Suprapubic skin (tissue), 4 donors: ENCODE measurements around the gene RPP14. TPM values are rescaled to one million over a fixed set of nuclear protein-coding genes. Genes with fewer than 3 reads are reported as not detected.

Experiments used
- DNase-seq, 2 donors: peaks; one replicate each; pipeline ENCODE4 v3.0.0-alpha.2; 2019; ENCODE audit warnings: low spot score in 2 of 2
- H3K27ac ChIP-seq: fragments of 200-600 bp; sonication (generic); one replicate; pipeline ENCODE4 v1.5.1; 2019
- H3K27me3 ChIP-seq: fragments of 200-600 bp; sonication (generic); one replicate; pipeline ENCODE4 v1.5.1; 2019
- H3K36me3 ChIP-seq: fragments of 200-600 bp; sonication (generic); one replicate; pipeline ENCODE4 v1.5.1; 2019
- H3K4me1 ChIP-seq: fragments of 200-600 bp; sonication (generic); one replicate; pipeline ENCODE4 v1.5.1; 2019
- H3K4me3 ChIP-seq: fragments of 200-600 bp; sonication (generic); one replicate; pipeline ENCODE4 v1.5.1; 2019; ENCODE audit warnings: mild to moderate bottlenecking
- H3K9me3 ChIP-seq: fragments of 200-600 bp; sonication (generic); one replicate; pipeline ENCODE4 v1.5.1; 2019
- EP300 ChIP-seq: sonication (generic); formaldehyde crosslinking; IDR thresholded peaks from one replicate; pipeline ENCODE4 v1.6.1; 2017; ENCODE audit warnings: antibody characterized with exemption
- POLR2A ChIP-seq, 2 donors: fragments of 450-650 bp; IDR thresholded peaks; one replicate each; pipeline ENCODE4 v1.6.1; 2017; ENCODE audit warnings: antibody characterized with exemption in 2 of 2, mild to moderate bottlenecking in 2 of 2, moderate library complexity in 2 of 2
- POLR2AphosphoS5 ChIP-seq, 3 donors: sonication (generic); formaldehyde crosslinking; IDR thresholded peaks; one replicate each; pipeline ENCODE4 v1.6.1; 2017; ENCODE audit warnings: antibody characterized with exemption in 3 of 3
- WGBS: methylation state at CpG from one replicate; pipeline ENCODE4 v1.1.5; 2018; 5-methylcytosine and 5-hydroxymethylcytosine counted together
- total RNA-seq, 4 donors: library from RNA; depleted of rRNA; stranded (reverse); fragments of >200 nt; gene quantifications; one replicate each; pipeline ENCODE4 v1.1.0, GENCODE V29; 2016
- TF ChIP-seq, protein P1 (sequence below), 2 donors: fragments of 200-600 bp in 1 of 2; fragments of 450-650 bp in 1 of 2; sonication (generic) in 1 of 2; IDR thresholded peaks; one replicate each; pipeline ENCODE4 v1.5.1; 2016 to 2019; ENCODE audit warnings: antibody characterized with exemption in 2 of 2, mild to moderate bottlenecking in 1 of 2, moderate library complexity in 1 of 2

RPP14 gene
- total RNA-seq, 4 donors from 2014 or later = 5.0 to 9.9 (median 8.0) TPM

GRCh38 chr3:58369038-58369437 lies 63.0 kb downstream of the RPP14 start:
- Histone ChIP-seq H3K27ac (no peak overlapping the region), H3K36me3 (peaks cover 4% of the 10 kb centered on the region), H3K4me1 (peaks cover 7% of the 10 kb centered on the region), H3K4me3 (no peak overlapping the region), H3K27me3 (no peaks in the 10 kb centered on the region), H3K9me3 (no peaks in the 10 kb centered on the region)
- TF ChIP-seq POLR2AphosphoS5 (IDR thresholded peaks at IDR 0.05) (no peak), POLR2A (IDR thresholded peaks at IDR 0.05) (no peak), EP300 (no peak)
- TF ChIP-seq, protein P1, sequence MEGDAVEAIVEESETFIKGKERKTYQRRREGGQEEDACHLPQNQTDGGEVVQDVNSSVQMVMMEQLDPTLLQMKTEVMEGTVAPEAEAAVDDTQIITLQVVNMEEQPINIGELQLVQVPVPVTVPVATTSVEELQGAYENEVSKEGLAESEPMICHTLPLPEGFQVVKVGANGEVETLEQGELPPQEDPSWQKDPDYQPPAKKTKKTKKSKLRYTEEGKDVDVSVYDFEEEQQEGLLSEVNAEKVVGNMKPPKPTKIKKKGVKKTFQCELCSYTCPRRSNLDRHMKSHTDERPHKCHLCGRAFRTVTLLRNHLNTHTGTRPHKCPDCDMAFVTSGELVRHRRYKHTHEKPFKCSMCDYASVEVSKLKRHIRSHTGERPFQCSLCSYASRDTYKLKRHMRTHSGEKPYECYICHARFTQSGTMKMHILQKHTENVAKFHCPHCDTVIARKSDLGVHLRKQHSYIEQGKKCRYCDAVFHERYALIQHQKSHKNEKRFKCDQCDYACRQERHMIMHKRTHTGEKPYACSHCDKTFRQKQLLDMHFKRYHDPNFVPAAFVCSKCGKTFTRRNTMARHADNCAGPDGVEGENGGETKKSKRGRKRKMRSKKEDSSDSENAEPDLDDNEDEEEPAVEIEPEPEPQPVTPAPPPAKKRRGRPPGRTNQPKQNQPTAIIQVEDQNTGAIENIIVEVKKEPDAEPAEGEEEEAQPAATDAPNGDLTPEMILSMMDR (IDR thresholded peaks at IDR 0.05) = no peak
- 74% methylated on average over 1 of the region's 1 CpG for WGBS
- DNase-seq = no peak

Other genes with a start within 250 kb of the RPP14 start
- 1 to 10 TPM in 3 of 4 donors, under 1 TPM in 1; 0.95 to 5.8 (median 4.3) TPM for gene DNASE1L3, start 95.3 kb upstream of the RPP14 start, total RNA-seq
- gene ABHD6, start 68.5 kb upstream of the RPP14 start, total RNA-seq = 10 to 100 TPM; 35.6 to 39.8 (median 38.2) TPM
- gene HTD2, start 275 bp downstream of the RPP14 start, total RNA-seq = 10 to 100 TPM; 10.9 to 14.4 (median 12.8) TPM
- 10 to 100 TPM; 16.0 to 36.9 (median 21.8) TPM for gene PXK, start 26.6 kb downstream of the RPP14 start, total RNA-seq
- gene PDHB, start 127.6 kb downstream of the RPP14 start, total RNA-seq = 10 to 100 TPM; 49.9 to 89.8 (median 78.0) TPM
- 10 to 100 TPM in 2 of 4 donors, 1 to 10 TPM in 2; 8.0 to 19.2 (median 12.7) TPM for gene KCTD6, start 185.9 kb downstream of the RPP14 start, total RNA-seq
- gene ACOX2, start 230.9 kb downstream of the RPP14 start, total RNA-seq = 10 to 100 TPM in 1 of 4 donors, 1 to 10 TPM in 3; 5.7 to 12.2 (median 8.5) TPM